KMS-11 (cell line): ENCODE measurements around the gene JUP.
A peak's percentile ranks its signal among the peaks of the same experiment; 100 is the strongest.

Experiments used
- H2AFZ ChIP-seq: fragments of 200-600 bp; sonication (generic); 2 replicates; pipeline ENCODE4 v1.6.1; 2016; ENCODE audit warnings: antibody characterized with exemption, mixed run types, low read depth
- H3K27ac ChIP-seq: fragments of 200-600 bp; sonication (generic); 2 replicates; pipeline ENCODE4 v1.6.1; 2016; ENCODE audit warnings: mild to moderate bottlenecking, mixed run types
- H3K27me3 ChIP-seq: fragments of 200-600 bp; sonication (generic); 2 replicates; pipeline ENCODE4 v1.6.1; 2017; ENCODE audit warnings: mild to moderate bottlenecking, low read depth, mixed run types, moderate library complexity; ENCODE audit not compliant: insufficient read depth
- H3K36me3 ChIP-seq: fragments of 200-600 bp; sonication (generic); 2 replicates; pipeline ENCODE4 v1.6.1; 2017; ENCODE audit warnings: mild to moderate bottlenecking, mixed run types; ENCODE audit not compliant: insufficient read depth
- H3K4me1 ChIP-seq: fragments of 200-600 bp; sonication (generic); 2 replicates; pipeline ENCODE4 v1.6.1; 2016; ENCODE audit warnings: mild to moderate bottlenecking, low read depth, mixed run types; ENCODE audit not compliant: poor library complexity, severe bottlenecking
- H3K4me2 ChIP-seq: fragments of 200-600 bp; sonication (generic); 2 replicates; pipeline ENCODE4 v1.7.0; 2016; ENCODE audit warnings: mild to moderate bottlenecking, mixed run types
- H3K4me3 ChIP-seq: fragments of 200-600 bp; sonication (generic); IDR thresholded peaks from 2 replicates; pipeline ENCODE4 v1.6.1; 2017; ENCODE audit warnings: low read depth, low read length, mixed read lengths; ENCODE audit not compliant: insufficient read depth
- H3K79me2 ChIP-seq: fragments of 200-600 bp; sonication (generic); 2 replicates; pipeline ENCODE4 v1.6.1; 2016; ENCODE audit warnings: low read depth, mixed run types; ENCODE audit not compliant: insufficient read depth
- H3K9ac ChIP-seq: fragments of 200-600 bp; sonication (generic); 2 replicates; pipeline ENCODE4 v1.6.1; 2016; ENCODE audit warnings: mild to moderate bottlenecking, mixed run types
- H4K20me1 ChIP-seq: fragments of 200-600 bp; sonication (generic); 2 replicates; pipeline ENCODE4 v1.6.1; 2016; ENCODE audit warnings: mild to moderate bottlenecking, mixed run types; ENCODE audit not compliant: insufficient read depth
- CTCF ChIP-seq: fragments of 200-600 bp; sonication (generic); conservative IDR thresholded peaks from 2 replicates; pipeline ENCODE4 v1.6.1; 2017; ENCODE audit warnings: low read depth, mild to moderate bottlenecking, antibody characterized with exemption, low read length, moderate library complexity, mixed read lengths

The JUP gene

DNA sequence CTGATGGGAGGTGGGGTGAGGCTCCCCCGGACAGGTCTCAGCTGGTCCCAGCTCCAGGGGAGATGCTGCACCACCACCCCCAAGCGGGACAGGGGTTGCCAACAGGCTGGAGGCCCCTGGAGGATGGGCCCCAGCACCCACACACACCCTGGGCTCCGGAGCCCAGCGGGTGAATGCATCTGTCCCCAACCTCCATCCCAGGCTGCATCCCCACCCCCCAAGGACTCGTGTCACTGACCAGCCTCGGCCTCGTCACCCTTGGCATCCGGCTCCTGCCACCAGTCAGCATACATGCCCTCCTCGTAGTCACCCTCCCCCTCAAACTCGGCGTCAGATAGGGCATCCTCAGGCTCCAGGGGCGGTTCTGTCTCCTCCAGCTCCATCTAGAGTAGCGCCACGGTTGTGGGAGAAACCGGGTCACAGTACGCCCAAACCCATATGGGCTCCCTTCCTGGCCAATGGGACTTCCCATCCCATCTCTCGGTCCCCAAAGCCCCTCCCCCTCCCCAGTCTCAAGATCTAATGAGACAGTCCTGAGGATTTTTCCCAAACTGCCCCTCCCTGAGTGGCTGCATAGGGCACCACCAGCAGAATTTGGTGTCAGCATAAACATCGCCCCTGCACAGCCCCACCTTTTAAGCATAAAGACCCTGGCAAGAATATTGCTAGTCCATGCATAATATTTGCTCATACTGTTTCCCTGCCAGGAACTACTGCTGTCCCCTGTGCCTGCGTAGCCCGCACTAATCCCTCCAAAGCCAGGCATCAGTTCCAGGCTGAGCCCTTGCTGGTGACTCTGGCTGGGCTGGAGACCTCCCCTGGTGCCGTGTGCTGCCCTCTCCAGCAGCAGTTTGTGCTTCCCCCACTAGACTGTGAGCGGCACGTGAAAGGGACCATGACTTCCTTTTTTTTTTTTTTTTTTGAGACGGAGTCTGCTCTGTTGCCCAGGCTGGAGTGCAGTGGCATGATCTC lies 16.8 kb upstream of the JUP start:
- Histone ChIP-seq H3K27me3 (no peaks in the 10 kb centered on the region), H3K4me1 (peaks cover 19% of the 10 kb centered on the region), H3K4me2 (no peak overlapping the region), H3K4me3 (no peak overlapping the region), H3K9ac (no peak overlapping the region), H2AFZ (no peak overlapping the region), H3K79me2 (no peaks in the 10 kb centered on the region), H3K36me3 (no peaks in the 10 kb centered on the region), H3K27ac (no peak overlapping the region), H4K20me1 (no peaks in the 10 kb centered on the region)
- TF ChIP-seq CTCF = no peak

- H3K4me3 ChIP-seq = no peak overlapping the region
- no peaks in the 10 kb centered on the region for H3K79me2 ChIP-seq
- peak overlapping the region; percentile 26; the same call in 1 of the 2 replicates for H3K4me2 ChIP-seq
- no peaks in the 10 kb centered on the region for H4K20me1 ChIP-seq
- peaks cover 19% of the 10 kb centered on the region for H3K4me1 ChIP-seq
- TF ChIP-seq CTCF = peak; percentile 99
- H2AFZ ChIP-seq = peak overlapping the region; percentile 12; the same call in 1 of the 2 replicates
- no peaks in the 10 kb centered on the region for H3K36me3 ChIP-seq
- H3K9ac ChIP-seq = no peak overlapping the region
- no peaks in the 10 kb centered on the region for H3K27me3 ChIP-seq
- H3K27ac ChIP-seq = no peak overlapping the region
Observed at GRCh38 chr17:41801374-41802271, 15.1 kb upstream of the JUP start.

DNA sequence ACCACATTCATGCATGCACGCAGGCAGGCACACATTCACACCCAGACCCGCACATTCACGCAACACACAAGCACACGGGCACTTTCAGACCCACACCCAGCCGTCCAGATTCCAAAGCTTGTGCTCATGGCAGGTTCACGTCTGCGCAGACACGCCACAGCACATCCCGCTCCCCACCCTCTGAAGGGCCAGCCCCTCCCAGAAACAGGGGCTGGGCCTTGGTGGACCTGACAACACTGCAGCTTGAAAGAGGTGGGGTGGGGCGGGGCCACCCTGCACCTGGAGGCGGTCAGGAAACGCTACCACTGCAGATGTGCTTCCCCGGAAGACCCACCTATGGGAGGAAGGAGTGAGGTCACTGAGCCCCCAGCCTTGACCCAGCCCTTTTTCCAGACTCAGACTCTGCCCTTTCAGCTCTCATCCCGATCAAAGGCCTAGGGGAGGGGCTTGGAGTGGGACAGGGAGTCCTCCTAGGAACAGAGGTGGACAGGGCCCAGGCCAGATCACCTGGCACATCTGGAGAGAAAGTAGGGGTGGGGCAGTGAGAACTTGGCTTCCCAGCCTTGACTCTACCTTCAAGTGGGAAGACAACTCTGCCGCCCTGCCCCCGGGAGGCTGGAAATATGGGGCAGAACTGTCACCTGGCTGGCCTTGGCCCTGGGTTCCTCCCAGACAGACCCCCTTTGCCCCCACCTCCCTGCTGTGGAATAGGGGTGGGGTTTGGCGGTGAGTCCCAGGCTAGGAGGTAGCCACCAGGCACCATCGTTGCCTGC lies 14.3 kb upstream of the JUP start:
- no peak overlapping the region for H3K9ac ChIP-seq
- H3K4me3 ChIP-seq = no peak overlapping the region
- no peak overlapping the region for H3K27ac ChIP-seq
- no peaks in the 10 kb centered on the region for H3K36me3 ChIP-seq
- H3K27me3 ChIP-seq = no peaks in the 10 kb centered on the region
- peak overlapping the region; percentile 12; the same call in 1 of the 2 replicates for H2AFZ ChIP-seq
- H3K4me1 ChIP-seq = peaks cover 19% of the 10 kb centered on the region
- H3K79me2 ChIP-seq = no peaks in the 10 kb centered on the region
- H3K4me2 ChIP-seq = peak overlapping the region; percentile 26; the same call in 1 of the 2 replicates
- no peaks in the 10 kb centered on the region for H4K20me1 ChIP-seq
- TF ChIP-seq CTCF = no peak

GRCh38 chr17:41799366-41799765 lies 12.9 kb upstream of the JUP start:
- no peaks in the 10 kb centered on the region for H3K27me3 ChIP-seq
- H3K4me1 ChIP-seq = peaks cover 19% of the 10 kb centered on the region
- no peak for TF ChIP-seq CTCF
- H2AFZ ChIP-seq = no peak overlapping the region
- no peak overlapping the region for H3K27ac ChIP-seq
- no peaks in the 10 kb centered on the region for H3K36me3 ChIP-seq
- no peaks in the 10 kb centered on the region for H3K79me2 ChIP-seq
- H3K4me3 ChIP-seq = no peak overlapping the region
- H3K9ac ChIP-seq = no peak overlapping the region
- no peak overlapping the region for H3K4me2 ChIP-seq
- H4K20me1 ChIP-seq = no peaks in the 10 kb centered on the region
